ENCODE results near the gene RABGAP1.

Gene RABGAP1

GRCh38 chr9:123048748-123049147 lies 107.9 kb downstream of the RABGAP1 start:
- no peak for DNase-seq (ENCODE audit: low read depth)

- no peak for DNase-seq (ENCODE audit: low read depth)
These were observed 108.9 kb downstream of the RABGAP1 start for GRCh38 chr9:123049589-123050222.

GRCh38 chr9:123053046-123053445 lies 112.2 kb downstream of the RABGAP1 start:
- DNase-seq (ENCODE audit: low read depth) = no peak

DNA sequence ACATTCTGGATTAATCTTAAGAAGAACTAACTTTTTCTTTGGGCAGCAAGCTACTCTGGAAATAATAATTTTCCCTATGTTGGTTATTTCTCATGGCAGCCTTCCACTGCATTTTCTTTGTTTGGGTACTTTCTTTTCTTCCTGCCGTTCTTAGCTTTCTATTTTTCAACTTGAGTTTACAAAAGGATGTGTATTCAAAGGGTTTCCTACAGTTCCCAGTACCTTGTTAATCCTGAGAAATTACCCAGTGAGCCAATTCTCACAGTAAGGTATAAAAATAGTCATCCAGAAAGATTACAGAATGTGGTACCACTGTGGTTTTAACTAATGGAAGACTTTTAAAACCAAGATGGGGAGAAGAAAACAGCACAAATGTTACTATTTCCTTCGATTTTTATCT lies 112.9 kb downstream of the RABGAP1 start:
- DNase-seq (ENCODE audit: low read depth) = no peak

DNA sequence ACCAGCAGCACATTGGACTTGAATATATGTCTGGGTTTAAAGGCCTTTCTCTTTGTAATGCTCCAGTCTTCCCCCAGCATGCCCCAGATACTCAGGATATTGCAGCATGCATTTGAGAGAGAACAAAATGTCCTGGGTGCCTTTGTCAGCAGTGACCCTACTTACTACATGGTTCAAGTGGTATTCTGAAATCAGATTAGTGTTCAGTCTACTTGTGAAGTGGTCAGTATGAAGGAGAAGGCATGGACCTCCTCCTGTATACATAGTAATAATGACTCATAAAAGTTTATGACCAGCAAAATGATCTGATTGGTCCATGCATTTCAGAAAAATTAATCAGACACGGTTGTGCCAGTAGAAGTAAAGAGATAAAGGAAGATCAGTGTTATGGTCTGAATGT lies 118.0 kb downstream of the RABGAP1 start:
- no peak for DNase-seq (ENCODE audit: low read depth)

DNA sequence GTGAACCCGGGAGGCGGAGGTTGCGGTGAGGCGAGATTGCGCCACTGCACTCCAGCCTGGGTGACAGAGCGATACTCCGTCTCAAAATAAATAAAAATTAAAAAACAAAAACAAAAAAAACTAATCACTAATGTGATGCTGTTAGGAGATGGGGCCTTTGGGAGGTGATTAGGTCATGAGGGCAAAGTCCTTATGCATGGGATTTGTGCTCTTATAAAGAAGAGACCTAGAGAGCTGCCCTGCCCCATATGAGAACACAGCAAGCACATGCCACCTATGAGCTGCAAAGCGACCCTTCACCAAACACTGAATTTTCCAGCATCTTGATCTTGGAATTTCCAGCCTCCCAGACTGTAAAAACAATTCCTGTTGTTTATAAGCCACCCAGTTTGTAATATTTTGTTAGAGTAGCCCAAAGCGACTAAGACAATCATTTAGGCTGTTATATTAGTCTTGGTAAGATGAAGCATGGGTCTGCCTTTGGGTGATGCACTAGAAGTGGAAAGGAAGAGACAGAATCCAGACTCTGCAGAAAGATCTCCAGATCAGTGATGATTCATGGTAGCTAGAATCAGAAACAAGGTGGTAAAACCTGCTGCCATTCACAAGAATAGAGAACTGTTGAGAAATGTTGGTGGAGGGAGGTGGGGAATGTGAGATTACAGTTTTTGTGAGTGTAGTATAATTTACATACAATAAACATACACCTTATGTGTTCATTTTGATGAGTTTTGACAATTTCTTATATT lies 118.8 kb downstream of the RABGAP1 start:
- no peak for DNase-seq (ENCODE audit: low read depth)

GRCh38 chr9:123061216-123061615 lies 120.4 kb downstream of the RABGAP1 start:
- DNase-seq (ENCODE audit: low read depth) = no peak

- DNase-seq (ENCODE audit: low read depth) = no peak
These were observed 121.7 kb downstream of the RABGAP1 start for GRCh38 chr9:123062351-123063176.

DNA sequence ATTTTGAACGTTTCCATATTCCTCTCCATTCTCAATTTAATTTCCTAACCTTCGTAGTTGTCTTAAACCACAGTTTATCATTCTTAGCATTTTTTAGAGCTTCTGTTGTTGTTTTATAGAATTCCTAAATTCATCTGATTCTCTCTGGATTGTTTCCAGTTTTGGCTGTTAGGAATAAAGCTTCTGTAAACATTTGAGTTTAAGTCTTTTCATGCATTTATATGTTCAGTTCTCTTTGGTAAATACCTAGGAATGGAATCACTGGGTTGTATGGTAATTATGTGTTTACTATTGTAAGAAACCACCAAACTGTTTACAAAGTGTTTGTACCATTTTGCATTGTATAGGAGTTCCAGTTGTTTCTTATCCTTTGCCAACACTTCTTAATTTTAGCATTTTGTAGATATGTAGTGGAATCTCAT lies 122.4 kb downstream of the RABGAP1 start:
- no peak for DNase-seq (ENCODE audit: low read depth)

- DNase-seq (ENCODE audit: low read depth) = no peak
These were observed 123.1 kb downstream of the RABGAP1 start for GRCh38 chr9:123063896-123064295.

GRCh38 chr9:123064716-123065115 lies 123.9 kb downstream of the RABGAP1 start:
- no peak for DNase-seq (ENCODE audit: low read depth)

- DNase-seq (ENCODE audit: low read depth) = no peak
These were observed 124.4 kb downstream of the RABGAP1 start for GRCh38 chr9:123065196-123065595.

DNA sequence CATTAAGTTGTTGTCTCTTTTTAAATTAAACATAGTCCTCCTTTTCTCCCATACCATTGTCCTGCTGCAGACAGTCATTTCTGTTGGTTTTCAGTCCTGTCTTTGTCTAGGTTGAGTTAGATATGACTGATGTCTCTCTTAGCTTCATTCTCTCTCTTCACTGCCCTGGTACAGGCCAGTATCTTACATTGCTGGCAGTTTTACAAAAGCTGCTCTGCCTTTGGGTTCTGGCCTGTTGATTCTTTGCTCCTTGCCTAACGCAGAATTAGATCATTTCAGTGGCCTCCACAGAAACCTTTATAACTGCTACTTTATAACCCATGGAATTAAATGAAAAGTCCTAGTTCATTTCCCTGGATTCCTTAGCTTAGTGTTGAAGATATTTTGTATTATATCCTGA lies 126.3 kb downstream of the RABGAP1 start:
- DNase-seq (ENCODE audit: low read depth) = no peak

- no peak for DNase-seq (ENCODE audit: low read depth)
These were observed 128.2 kb downstream of the RABGAP1 start for GRCh38 chr9:123069010-123069481.

DNA sequence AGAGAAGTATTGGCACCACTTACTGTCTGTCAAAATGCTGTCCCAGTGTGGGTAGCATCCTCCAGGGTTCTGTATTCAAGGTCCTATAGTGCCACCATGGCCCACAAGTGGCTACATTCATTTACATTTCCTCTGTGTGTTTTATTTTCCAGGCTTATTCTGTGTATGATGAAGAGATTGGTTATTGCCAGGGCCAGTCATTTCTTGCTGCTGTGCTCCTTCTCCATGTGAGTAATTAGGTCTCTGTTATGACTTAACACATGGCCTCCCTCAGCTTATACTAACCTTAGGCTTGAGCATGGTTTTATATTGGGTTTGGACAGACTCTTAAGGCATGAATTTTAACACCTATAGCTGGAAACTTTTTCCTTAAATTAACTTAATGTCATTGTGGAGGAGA lies 129.4 kb downstream of the RABGAP1 start:
- no peak for DNase-seq (ENCODE audit: low read depth)

DNA sequence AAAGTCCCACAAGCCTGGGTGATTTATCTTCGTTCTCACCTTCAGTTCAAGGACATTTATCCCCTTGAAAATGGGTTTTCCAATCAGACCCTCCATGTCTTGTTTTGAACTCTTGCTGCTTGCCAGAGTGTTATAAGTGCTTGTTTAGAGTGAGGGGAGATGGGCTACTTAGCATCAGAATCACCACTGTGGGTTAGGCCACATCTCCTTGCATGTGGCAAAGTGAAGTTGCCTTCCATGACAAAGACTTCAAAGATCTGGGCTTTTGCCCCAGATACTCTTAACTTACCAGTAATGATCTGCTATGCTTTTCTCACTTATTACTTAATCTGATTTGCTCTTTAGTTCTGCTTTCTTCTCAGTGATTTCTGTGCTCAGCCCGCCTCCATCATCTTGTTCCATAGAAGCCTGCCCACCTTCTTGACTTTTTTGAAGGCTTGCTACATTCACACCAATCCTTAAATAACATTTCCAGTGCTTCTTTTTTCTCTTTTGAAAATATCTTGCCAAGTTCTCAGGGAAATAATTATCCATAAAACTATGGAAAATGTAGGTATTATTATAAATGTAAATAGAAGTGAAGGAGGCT lies 131.7 kb downstream of the RABGAP1 start:
- DNase-seq (ENCODE audit: low read depth) = no peak

DNA sequence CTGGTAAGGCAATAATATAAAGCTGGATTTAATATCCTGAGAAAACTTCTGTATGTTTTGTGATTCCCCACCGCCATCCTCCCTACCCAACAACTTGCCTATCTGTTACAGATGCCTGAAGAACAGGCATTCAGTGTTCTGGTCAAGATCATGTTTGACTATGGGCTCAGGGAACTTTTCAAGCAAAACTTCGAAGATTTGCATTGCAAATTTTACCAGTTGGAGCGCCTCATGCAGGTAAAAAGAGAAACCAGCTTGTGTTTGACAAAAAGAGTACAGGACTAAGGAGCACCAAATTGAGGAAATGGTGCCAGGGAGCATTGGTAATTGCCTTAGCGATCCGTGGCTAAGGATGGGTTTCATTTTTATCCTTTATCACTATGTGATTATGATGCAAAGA lies 132.6 kb downstream of the RABGAP1 start:
- no peak for DNase-seq (ENCODE audit: low read depth)

GRCh38 chr9:123073991-123074422 lies 133.2 kb downstream of the RABGAP1 start:
- DNase-seq (ENCODE audit: low read depth) = no peak

DNA sequence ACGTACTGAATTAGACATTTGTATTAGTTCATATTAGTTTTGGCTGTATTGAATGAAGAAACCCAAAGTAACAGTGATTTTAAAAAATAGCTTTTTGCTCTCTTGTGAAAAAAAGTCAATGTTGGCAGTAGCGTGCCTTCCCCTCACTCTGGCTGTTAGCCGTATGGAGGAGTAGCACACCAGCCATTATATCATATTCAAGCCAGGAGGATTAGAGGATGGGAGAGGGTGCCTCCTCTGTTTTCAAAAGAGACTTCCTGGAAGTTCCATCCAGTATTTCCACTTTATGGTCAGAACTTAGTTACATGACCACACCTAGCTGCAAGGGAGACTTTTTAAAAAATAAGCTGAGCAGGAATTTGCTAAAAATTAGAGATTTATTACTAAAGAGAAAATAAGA lies 133.8 kb downstream of the RABGAP1 start:
- no peak for DNase-seq (ENCODE audit: low read depth)

DNA sequence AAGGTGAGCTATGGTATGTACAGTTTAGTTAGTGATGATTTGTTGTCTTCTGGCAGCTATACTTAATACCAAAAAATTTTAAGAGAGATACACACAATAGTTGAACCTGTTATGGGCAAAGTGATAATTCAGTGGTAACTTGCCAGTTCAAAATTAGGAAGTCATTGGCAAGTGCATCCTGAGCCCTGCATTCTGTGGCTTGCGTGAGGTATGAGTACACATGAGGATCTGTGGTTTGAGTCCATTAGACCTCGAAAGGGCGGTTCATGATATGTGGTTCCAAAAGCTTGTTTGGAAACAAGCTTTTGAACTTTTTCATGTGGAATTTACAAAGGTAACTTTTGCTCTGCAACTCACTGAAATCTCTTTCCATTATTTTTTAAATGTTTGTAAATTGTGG lies 139.6 kb downstream of the RABGAP1 start:
- no peak for DNase-seq (ENCODE audit: low read depth)

- no peak for DNase-seq (ENCODE audit: low read depth)
These were observed 141.0 kb downstream of the RABGAP1 start for GRCh38 chr9:123081824-123082223.

GRCh38 chr9:123083680-123084079 lies 142.9 kb downstream of the RABGAP1 start:
- DNase-seq (ENCODE audit: low read depth) = no peak
